Mononuclear cell (primary cell): ENCODE measurements around the gene CAGE1. TPM values are rescaled to one million over a fixed set of nuclear protein-coding genes. Genes with fewer than 3 reads are reported as not detected.

ENCODE experiments used
- H3K27me3 ChIP-seq: 2 replicates; pipeline ENCODE4 v1.6.0; 2011; ENCODE audit warnings: low read length, control low read depth; ENCODE audit not compliant: insufficient read depth
- H3K4me1 ChIP-seq: 2 replicates; pipeline ENCODE4 v1.5.1; 2011; ENCODE audit warnings: mild to moderate bottlenecking, low read length, control low read depth; ENCODE audit not compliant: insufficient read depth
- H3K4me3 ChIP-seq: 2 replicates; pipeline ENCODE4 v1.5.1; 2011; ENCODE audit warnings: mild to moderate bottlenecking, low read length, moderate library complexity
- H3K9me3 ChIP-seq: 2 replicates; pipeline ENCODE4 v1.5.1; 2011; ENCODE audit warnings: low read depth, mild to moderate bottlenecking, control low read depth, low read length
- total RNA-seq: library from RNA; depleted of rRNA; stranded (reverse); fragments of >200 nt; gene quantifications from one replicate; pipeline ENCODE4 v1.2.3, GENCODE V29; 2012

The CAGE1 gene
- total RNA-seq = 0.94 TPM

DNA sequence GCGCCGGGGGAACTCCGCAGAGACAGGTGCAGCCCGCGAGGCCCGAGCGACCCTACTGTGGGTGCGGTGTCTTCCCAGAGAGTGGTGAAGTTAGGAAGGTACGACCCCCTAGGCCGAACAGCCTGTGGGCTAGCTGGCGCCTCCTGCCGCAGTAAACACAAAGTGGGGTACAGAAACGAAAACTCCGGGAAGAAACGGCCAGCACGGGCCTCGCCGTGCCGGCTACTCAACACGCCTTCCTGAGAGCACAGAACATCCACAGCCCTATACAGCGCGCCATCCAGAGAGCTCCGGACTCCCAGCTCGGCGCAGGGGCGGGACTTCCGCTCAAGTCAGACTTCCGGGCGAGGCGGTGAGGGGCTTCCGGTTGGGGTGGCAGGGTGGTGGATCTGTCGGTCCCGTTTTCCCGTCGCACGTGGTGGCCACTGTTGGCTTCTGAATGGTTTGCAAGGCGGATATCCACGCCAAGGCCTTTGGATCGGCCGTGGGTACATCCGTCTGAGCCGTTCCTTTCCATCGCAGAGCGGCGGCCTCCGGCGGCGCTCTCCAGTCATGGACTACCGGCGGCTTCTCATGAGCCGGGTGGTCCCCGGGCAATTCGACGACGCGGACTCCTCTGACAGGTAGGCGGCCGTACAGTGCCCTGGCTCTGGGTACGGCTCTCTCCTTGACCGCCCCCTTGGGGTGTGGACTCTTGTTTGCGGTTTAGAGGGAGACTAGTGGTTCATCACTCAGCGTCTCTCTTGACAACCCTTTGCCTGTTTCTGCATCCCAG, at the start of gene CAGE1, which contains the start of gene RIOK1:
TSS of gene CAGE1 (minus strand) at position 292 of the 775 bp plus-strand sequence. CDS start 2,569 bp downstream, outside the sequence.
TSS of gene RIOK1 (plus strand) at position 358 of the 775 bp plus-strand sequence. CDS start at position 553, 195 bp downstream.
- peaks cover 16% of the 10 kb centered on the region for H3K4me1 ChIP-seq
- no peaks in the 10 kb centered on the region for H3K9me3 ChIP-seq
- H3K27me3 ChIP-seq = no peaks in the 10 kb centered on the region
- H3K4me3 ChIP-seq = peak within 1 kb of the TSS; percentile 71

DNA sequence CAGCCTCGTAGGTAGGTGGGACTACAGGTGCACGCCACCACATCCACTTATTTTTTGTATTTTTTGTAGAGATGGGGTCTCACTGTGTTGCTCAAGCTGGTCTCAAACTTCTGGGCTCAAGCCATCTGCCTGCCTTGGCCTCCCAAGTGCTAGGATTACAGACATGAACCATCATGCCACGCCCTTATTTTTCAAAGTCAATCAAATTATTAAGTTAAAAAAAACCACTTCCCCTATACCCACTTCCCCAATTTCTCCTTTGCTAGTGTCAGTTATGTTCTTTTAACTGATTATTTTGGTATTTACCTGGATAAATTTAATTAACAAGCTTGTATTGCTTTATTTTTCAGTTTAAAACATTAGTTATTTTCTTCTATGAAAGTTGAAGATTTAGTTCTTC, 49.7 kb upstream of the CAGE1 start:
- Histone ChIP-seq H3K4me1 (peaks cover 28% of the 10 kb centered on the region), H3K27me3 (no peaks in the 10 kb centered on the region), H3K4me3 (no peak overlapping the region), H3K9me3 (no peaks in the 10 kb centered on the region)

DNA sequence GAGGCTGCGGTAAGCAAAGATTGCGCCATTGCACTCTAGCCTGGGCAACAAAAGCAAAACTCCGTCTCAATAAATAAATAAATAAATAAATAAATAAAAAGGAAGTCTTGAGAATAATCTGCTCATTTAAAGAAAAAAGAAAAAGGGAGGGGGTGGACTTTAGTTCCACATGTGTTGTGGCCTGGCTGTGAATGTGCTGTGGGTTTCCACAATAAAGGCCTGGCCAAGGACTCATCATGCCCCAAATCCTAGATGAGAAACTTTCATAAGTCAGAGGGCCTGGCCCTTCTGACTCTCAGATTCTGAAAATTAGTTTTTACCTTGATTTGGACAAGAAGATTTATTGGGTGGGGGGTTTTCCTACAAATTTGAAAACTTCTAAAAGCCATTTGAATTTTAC, 48.5 kb upstream of the CAGE1 start:
- Histone ChIP-seq H3K27me3 (no peaks in the 10 kb centered on the region), H3K4me1 (peaks cover 28% of the 10 kb centered on the region), H3K4me3 (no peak overlapping the region), H3K9me3 (no peaks in the 10 kb centered on the region)

DNA sequence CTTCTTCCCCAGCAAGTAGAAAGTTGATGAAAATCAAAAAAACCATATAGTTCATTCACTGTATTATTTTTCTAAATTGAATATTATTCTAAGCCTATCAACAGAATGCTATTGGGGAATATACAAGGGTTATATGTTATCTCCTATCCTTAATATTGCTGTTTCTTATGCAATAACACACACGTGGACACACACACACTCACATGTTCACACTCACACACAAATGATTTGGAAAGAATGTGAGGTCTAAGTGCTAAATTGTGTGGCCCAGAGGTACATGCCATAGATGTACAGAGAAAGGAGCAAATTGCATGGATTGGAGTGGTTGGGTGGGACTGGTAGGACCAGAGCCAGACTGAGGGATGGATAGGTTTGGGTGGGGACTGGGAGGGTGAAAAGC, 45.1 kb upstream of the CAGE1 start:
- Histone ChIP-seq H3K27me3 (no peaks in the 10 kb centered on the region), H3K4me3 (no peak overlapping the region), H3K9me3 (no peaks in the 10 kb centered on the region), H3K4me1 (peaks cover 38% of the 10 kb centered on the region)

DNA sequence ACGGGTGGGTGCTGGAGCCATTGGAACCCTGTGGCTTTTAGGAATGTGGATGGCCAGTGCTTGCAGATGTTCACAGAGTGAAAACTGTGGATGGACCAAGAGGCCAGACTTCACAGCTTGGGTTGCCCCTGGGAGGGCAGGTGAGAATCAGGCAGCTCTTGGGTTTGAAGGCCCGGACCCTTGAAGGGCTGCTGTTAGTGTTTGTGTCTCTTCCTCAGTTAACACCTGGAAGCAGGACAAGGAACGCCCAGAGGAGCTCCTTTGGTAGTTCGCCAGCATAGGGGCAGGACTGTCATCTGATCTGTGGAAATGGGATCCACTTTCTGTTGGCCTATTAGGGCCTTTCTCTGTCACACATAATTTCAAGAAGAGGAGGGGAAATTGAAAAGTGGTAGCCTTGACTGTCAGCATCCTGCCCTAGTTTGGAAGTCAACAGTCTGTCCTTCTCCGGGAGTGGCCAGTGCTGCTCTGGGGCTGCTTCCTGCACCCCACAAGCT, 43.6 kb upstream of the CAGE1 start:
- Histone ChIP-seq H3K4me1 (peaks cover 24% of the 10 kb centered on the region), H3K27me3 (no peaks in the 10 kb centered on the region), H3K9me3 (no peaks in the 10 kb centered on the region), H3K4me3 (no peak overlapping the region)

DNA sequence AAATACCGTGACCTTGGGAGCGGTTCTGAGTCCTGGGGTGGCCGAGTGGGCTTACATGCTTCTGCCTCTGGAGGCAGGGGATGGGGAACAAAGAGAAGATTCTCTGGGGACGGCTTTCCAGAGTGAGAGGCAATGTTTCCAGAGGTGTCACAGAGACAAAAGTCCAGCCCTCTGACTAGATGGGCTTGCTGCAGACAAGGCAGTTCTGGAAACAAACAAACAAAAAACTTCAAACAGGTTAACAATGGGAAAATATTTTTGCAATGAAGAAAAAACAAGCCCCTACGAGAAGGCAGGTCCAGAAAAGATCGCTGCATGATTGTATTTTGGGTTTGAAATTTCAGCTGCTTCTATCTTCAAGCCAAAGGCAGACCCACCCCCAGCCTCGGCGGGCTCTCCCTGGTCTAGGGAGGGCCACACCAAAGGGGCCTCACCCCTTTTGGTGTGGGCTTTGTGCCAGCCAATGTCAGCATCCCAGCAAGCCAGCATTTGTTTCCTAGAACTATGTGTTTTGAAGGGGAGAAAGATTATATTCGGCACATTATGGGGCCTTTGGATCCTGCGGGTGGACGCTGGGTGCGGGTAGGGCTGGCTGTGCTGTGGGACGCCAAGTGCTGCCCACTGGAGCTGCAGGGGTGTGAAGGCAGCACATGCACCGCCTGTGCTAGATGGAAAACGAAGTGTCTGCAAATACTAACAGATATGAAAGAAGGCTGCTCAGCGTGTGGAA, 43.0 kb upstream of the CAGE1 start:
- Histone ChIP-seq H3K27me3 (no peaks in the 10 kb centered on the region), H3K9me3 (no peaks in the 10 kb centered on the region), H3K4me3 (no peak overlapping the region), H3K4me1 (peaks cover 21% of the 10 kb centered on the region)

DNA sequence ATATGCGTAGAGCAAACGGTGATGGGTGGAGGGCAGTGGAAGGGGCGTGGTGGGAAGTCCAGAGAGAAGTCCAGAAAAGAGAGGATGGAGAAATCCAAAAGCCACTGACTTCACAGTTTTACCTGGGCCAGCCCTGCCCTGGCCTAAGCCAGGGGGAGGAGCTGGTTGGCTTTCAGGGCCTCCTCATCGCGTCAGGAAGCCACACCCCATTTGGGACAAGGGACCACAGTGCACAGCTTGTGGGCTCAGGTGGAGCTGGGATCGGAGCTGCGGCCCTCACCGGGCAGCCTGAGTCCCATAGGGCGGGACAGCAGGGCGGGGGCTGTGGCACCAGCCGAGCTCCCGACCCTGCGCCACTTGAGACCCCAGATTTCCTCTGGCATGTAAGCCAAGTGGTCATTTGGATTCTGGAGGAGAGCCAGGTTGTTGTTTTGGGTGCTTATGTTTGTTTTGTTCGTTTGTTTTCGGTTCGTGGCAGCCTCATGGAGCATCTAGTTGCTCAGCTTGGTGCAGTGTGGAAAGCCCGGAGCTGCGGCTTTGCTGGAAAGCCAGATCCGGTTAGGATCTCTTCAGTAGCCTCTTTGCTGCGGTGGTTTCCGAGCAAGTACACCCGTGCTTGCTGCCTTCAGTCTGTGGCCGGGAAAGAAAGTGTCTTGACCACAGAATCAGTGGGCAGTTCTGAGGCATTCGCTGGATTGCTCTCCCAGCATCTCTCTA, 42.3 kb upstream of the CAGE1 start:
- no peaks in the 10 kb centered on the region for H3K9me3 ChIP-seq
- H3K27me3 ChIP-seq = no peaks in the 10 kb centered on the region
- peaks cover 21% of the 10 kb centered on the region for H3K4me1 ChIP-seq
- no peak overlapping the region for H3K4me3 ChIP-seq

DNA sequence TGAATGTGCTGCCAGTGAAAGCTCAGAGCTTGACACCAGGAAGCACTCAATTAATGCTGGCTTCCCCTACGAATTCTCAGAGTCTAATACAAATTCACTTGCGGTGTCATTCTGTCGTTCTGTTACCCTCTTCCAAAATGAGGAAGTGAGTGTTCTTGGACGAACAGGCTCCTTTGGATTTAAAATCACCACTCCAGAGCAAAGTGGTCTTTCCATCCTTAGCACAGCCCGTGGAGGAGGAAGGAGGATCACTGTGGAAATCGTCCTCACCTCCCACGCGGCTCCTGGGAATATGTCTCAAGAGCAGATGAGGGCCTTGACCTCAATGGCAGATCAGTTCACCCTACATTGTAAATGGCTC, 41.8 kb upstream of the CAGE1 start:
- Histone ChIP-seq H3K27me3 (no peaks in the 10 kb centered on the region), H3K4me1 (peaks cover 21% of the 10 kb centered on the region), H3K4me3 (no peak overlapping the region), H3K9me3 (no peaks in the 10 kb centered on the region)

DNA sequence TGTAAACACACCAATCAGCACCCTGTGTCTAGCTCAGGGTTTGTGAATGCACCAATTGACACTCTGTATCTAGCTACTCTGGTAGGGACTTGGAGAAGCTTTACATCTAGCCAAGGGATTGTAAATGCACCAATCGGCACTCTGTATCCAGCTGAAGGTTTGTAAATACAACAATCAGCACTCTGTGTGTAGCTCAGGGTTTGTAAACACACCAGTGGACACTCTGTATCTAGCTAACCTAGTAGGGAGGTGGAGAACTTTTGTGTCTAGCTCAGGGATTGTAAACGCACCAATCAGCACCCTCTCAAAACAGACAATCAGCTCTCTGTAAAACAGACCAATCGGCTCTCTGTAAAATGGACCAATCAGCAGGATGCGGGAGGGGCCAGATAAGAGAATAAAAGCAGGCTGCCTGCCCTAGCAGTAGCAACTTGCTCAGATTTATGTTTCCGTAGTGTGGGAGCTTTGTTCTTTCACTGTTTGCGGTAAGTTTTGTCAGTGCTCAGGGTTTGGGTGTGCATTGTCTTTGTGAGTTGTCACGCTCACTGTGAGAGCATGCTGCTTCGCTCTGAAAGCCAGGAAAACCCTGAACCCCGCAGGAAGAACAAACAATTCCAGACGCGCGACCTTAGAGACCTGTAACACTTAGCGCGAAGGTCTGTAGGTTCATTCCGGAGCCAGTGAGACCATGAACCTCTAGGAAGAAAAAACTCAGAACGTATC, 37.1 kb upstream of the CAGE1 start:
- Histone ChIP-seq H3K4me3 (no peak overlapping the region), H3K4me1 (peaks cover 12% of the 10 kb centered on the region), H3K27me3 (no peaks in the 10 kb centered on the region), H3K9me3 (no peaks in the 10 kb centered on the region)

DNA sequence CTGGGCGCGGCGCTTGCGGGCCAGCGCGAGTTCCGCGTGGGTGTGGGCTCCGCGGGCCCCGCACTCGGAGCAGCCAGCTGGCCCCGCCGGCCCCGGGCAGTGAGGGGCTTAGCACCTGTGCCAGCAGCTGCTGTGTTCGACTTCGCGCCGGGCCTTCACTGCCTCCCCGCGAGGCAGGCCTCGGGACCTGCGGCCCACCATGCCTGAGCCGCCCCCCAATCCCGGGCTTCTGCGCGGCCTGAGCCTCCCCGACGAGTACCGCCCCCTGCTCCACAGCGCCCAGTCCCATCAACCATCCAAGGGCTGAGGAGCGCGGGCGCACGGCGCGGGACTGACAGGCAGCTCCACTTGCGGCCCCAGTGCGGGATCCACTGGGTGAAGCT, 36.3 kb upstream of the CAGE1 start:
- H3K9me3 ChIP-seq = no peaks in the 10 kb centered on the region

DNA sequence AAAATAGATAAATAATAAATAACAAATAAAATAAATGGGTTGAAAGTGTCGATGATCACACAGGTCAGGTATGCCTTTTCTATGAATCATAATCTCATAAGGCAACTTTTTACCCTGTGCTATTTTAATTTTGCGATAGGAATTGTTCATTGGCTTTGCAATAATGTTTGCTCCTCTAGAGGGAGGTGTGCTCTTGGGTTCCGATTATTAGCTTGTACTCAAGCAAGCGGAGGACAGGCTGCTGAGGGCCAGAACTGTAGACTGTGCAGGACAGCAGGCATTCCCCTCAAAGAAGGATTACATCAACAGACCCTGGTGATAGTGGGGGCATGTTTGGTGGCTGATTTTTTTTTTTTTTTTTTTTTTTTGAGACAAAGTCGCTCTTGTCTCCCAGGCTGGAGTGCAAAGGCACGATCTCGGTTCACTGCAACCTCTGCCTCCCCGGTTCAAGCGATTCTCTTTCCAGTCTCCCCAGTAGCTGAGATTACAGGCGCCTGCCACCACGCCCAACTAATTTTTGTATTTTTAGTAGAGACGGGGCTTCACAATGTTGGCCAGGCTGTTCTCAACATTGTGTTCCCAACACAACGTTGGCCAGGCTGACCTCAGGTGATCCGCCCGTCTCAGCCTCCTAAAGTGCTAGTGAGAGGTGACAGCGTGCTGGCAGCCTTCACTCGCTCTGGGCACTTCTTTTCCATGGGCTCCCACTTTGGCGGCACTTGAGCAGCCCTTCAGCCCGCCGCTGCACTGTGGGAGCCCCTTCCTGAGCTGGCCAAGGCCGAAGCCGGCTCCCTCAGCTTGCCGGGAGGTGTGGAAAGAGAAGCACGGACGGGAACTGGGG, 35.6 kb upstream of the CAGE1 start:
- Histone ChIP-seq H3K27me3 (no peaks in the 10 kb centered on the region), H3K4me1 (no peaks in the 10 kb centered on the region), H3K9me3 (no peaks in the 10 kb centered on the region), H3K4me3 (no peak overlapping the region)

More for the DNA sequence above, 36.3 kb upstream of the CAGE1 start:
- H3K27me3 ChIP-seq = no peaks in the 10 kb centered on the region
- peaks cover 4% of the 10 kb centered on the region for H3K4me1 ChIP-seq
- H3K4me3 ChIP-seq = no peak overlapping the region

DNA sequence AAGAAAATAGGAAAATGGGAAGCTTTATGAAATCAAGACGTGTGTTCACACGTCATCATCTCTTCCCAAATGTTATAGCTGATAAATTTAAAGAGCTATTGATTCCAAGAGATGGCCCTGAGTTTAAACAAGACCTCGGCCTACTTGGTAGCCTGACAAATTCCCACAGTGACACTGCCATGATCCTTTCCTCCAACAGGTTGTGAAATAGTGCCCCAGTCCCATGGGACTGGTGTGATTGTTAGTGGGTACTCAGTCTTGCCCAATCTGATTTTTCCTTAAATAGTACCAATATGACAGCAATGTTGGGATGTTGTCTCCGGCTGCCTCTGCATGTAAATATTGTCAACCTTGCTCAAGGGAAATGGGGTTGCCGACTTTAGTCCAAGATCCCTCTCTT, 34.5 kb upstream of the CAGE1 start:
- no peaks in the 10 kb centered on the region for H3K9me3 ChIP-seq
- H3K4me3 ChIP-seq = no peak overlapping the region
- no peaks in the 10 kb centered on the region for H3K4me1 ChIP-seq
- H3K27me3 ChIP-seq = no peaks in the 10 kb centered on the region

DNA sequence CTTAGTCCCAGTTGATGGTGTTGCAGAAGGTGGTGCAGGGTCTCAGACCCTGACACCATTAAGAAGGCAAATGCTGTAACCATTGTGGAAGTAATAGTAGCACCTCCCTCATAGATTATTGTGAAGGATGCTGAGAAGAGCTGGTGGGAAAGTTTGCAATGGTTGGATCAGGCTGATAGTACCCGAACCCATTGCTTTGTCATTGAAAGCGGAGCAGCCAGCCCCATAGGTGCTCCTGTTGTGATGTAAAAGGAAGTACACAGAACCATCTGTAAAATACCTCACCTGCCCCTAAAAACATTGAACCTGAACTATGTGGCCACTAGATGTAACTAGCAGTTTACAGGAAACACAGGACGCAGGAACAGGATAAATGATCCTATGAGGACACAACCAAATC, 31.5 kb upstream of the CAGE1 start:
- no peaks in the 10 kb centered on the region for H3K9me3 ChIP-seq

DNA sequence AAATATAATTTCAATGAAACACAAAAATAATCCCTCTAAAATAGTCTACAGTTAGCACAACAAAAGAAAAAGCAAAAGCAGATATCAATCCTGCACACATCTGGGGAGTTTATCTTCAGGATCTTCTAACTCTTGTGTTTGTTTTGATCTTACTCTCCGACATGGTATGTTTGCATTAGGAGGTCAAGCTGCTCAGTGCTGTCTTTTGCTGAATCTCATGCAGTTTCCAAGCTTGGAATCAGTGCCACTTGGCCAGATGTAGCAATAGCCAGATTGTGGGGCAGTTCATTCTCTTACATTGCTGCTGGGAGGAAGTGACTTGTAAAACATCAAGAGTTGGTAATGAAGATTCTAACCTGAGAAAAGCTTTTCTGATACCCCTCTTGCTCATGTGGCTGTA, 29.5 kb upstream of the CAGE1 start:
- Histone ChIP-seq H3K4me3 (no peak overlapping the region), H3K9me3 (no peaks in the 10 kb centered on the region), H3K27me3 (no peaks in the 10 kb centered on the region), H3K4me1 (no peaks in the 10 kb centered on the region)

More for the DNA sequence above, 31.5 kb upstream of the CAGE1 start:
- Histone ChIP-seq H3K4me3 (no peak overlapping the region), H3K4me1 (no peaks in the 10 kb centered on the region), H3K27me3 (no peaks in the 10 kb centered on the region)
